Right atrium auricular region (tissue), 2 donors: ENCODE measurements around the gene HCST. TPM values are rescaled to one million over a fixed set of nuclear protein-coding genes. Genes with fewer than 3 reads are reported as not detected.

ENCODE experiments used
- DNase-seq: peaks from one replicate; pipeline ENCODE4 v3.0.0-alpha.2; 2019; ENCODE audit warnings: low spot score
- H3K27ac ChIP-seq, 2 donors: fragments of 200-600 bp; sonication (generic); 1 replicate in 1 of 2; 2 replicates in 1 of 2; pipeline ENCODE4 v1.5.1; 2016 to 2019
- H3K27me3 ChIP-seq, 2 donors: fragments of 200-600 bp; sonication (generic); one replicate each; pipeline versions ENCODE4 v1.5.1 to v1.6.0; 2017 to 2019
- H3K36me3 ChIP-seq: fragments of 200-600 bp; sonication (generic); one replicate; pipeline ENCODE4 v1.5.1; 2016
- H3K4me1 ChIP-seq, 2 donors: fragments of 200-600 bp; sonication (generic); one replicate each; pipeline versions ENCODE4 v1.5.1 to v1.6.0; 2017 to 2019
- H3K4me3 ChIP-seq, 2 donors: fragments of 200-600 bp; sonication (generic); 1 replicate in 1 of 2; 2 replicates in 1 of 2; pipeline ENCODE4 v1.5.1; 2017 to 2019; ENCODE audit warnings: mild to moderate bottlenecking in 1 of 2, moderate library complexity in 1 of 2
- H3K9me3 ChIP-seq, 2 donors: fragments of 200-600 bp; sonication (generic); one replicate each; pipeline ENCODE4 v1.5.1; 2019
- total RNA-seq, 2 donors: library from RNA; depleted of rRNA; stranded (reverse); fragments of >200 nt; gene quantifications; one replicate each; pipeline ENCODE4 v1.1.0, GENCODE V29; 2016
- TF ChIP-seq, protein P1 (sequence below), 2 donors: fragments of 200-600 bp; sonication (generic); IDR thresholded peaks; one replicate each; pipeline ENCODE4 v1.5.1; 2019; ENCODE audit warnings: antibody characterized with exemption in 2 of 2

The HCST gene
- total RNA-seq, 2 donors from 2014 or later: 3.3 TPM; not detected in 1

DNA sequence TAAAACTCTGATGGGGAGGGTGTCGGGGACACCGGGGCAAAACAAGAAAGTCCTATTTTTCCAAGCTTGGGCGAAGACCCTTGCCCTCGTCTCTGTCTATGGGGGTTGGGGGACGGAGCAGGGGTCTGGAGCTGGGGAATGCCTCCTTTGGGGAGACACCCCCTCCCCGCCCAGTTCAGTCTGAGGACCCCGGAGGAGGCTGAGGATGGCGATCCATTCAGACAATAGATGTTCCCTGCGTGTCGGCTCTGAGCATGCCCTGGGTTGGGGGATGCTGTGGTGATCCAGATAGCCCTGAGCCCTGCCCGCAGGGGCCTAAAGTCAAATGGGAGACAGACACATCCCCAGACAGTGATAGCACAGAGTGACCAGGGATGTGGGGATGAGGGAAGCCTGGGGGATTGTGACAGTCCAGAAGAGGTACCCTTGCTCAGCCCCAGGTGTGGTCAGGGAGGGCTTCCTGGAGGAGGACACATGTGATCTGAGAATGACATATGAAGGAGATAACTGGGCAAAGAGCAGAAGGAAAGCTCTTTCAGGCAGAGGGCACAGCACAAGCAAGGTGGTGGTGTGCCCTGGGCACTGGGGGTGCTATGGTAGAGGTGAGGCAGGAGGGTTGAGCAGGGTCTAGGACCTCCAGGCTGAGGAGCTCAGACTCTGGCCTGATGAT, 42.9 kb downstream of the HCST start:
- Histone ChIP-seq H3K9me3 (no peaks in the 10 kb centered on the region), H3K27ac (no peak overlapping the region), H3K27me3 (no peaks in the 10 kb centered on the region), H3K4me3 (no peak overlapping the region), H3K4me1 (no peaks in the 10 kb centered on the region), H3K36me3 (peaks cover 23% of the 10 kb centered on the region)
- no peak for DNase-seq
- TF ChIP-seq, protein P1, sequence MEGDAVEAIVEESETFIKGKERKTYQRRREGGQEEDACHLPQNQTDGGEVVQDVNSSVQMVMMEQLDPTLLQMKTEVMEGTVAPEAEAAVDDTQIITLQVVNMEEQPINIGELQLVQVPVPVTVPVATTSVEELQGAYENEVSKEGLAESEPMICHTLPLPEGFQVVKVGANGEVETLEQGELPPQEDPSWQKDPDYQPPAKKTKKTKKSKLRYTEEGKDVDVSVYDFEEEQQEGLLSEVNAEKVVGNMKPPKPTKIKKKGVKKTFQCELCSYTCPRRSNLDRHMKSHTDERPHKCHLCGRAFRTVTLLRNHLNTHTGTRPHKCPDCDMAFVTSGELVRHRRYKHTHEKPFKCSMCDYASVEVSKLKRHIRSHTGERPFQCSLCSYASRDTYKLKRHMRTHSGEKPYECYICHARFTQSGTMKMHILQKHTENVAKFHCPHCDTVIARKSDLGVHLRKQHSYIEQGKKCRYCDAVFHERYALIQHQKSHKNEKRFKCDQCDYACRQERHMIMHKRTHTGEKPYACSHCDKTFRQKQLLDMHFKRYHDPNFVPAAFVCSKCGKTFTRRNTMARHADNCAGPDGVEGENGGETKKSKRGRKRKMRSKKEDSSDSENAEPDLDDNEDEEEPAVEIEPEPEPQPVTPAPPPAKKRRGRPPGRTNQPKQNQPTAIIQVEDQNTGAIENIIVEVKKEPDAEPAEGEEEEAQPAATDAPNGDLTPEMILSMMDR (IDR thresholded peaks at IDR 0.05): no peak

DNA sequence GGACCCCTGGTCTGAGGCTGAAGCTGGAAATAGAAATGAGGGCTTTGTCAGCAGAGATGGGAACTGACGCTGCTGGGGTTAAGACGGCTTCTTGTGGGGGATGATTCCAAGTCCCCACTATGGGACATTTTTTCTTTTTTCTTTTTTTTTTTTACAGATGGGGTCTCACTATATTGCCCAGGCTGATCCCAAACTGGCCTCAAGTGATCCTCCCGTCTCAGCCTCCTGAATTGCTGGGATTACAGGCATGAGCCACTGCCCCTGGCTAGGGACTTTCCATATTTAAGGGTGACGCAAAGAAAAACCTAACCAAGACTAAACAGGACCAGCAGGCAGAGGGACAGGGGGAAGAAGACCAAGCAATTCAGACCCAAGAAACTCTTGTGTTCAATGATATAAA, 43.9 kb downstream of the HCST start:
- DNase-seq: no peak
- H3K9me3 ChIP-seq: no peaks in the 10 kb centered on the region
- H3K27me3 ChIP-seq: no peaks in the 10 kb centered on the region
- no peaks in the 10 kb centered on the region for H3K4me1 ChIP-seq
- no peak overlapping the region for H3K4me3 ChIP-seq
- TF ChIP-seq, protein P1 (IDR thresholded peaks at IDR 0.05): no peak
- no peak overlapping the region for H3K27ac ChIP-seq
- peaks cover 17% of the 10 kb centered on the region for H3K36me3 ChIP-seq

DNA sequence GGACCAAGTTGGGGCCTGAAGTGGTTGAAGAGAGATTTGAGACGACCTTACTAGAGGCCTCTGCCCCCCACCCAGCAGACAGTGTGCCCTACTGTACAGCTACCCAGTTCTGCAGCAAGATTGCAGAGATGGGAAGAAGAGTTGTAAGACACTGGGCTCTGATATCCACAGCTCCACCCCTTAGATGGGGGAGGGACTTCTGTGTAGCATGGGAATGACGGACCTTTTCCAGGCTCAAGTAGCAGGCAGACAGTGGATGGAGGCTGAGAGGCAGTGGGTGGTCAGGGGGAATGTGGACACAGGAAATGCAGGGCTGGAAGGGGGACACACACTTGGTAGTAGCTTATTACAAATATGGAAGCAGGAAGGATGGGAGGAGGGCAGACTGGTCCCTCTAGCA, 46.8 kb downstream of the HCST start:
- Histone ChIP-seq H3K27ac (no peak overlapping the region), H3K9me3 (no peaks in the 10 kb centered on the region), H3K4me1 (no peaks in the 10 kb centered on the region), H3K4me3 (no peak overlapping the region), H3K36me3 (peaks cover 10% of the 10 kb centered on the region), H3K27me3 (no peaks in the 10 kb centered on the region)
- DNase-seq: no peak
- TF ChIP-seq, protein P1 (IDR thresholded peaks at IDR 0.05): no peak

Other genes starting within 250 kb of the HCST start
- not detected for gene UPK1A, start 236.0 kb upstream of the HCST start, total RNA-seq
- gene ZBTB32, start 198.0 kb upstream of the HCST start, total RNA-seq: not detected
- gene KMT2B, start 184.5 kb upstream of the HCST start, total RNA-seq: 10 to 100 TPM; 11.9 to 12.9 TPM
- gene IGFLR1, start 160.1 kb upstream of the HCST start, total RNA-seq: 1 to 10 TPM; 1.8 to 6.4 TPM
- 10 to 100 TPM; 19.9 to 33.1 TPM for gene U2AF1L4, start 157.1 kb upstream of the HCST start, total RNA-seq
- gene PSENEN, start 156.9 kb upstream of the HCST start, total RNA-seq: 10 to 100 TPM; 26.1 to 35.0 TPM
- 10 to 100 TPM in 1 of 2 donors, 1 to 10 TPM in 1; 8.9 to 13.6 TPM for gene LIN37, start 154.0 kb upstream of the HCST start, total RNA-seq
- 100 to 1,000 TPM in 1 of 2 donors, 10 to 100 TPM in 1; 98.4 to 104 TPM for gene HSPB6, start 145.5 kb upstream of the HCST start, total RNA-seq
- 1 to 10 TPM; 7.2 TPM for gene PROSER3, start 144.4 kb upstream of the HCST start, total RNA-seq
- 1 to 10 TPM; 1.3 to 1.4 TPM for gene ARHGAP33, start 127.0 kb upstream of the HCST start, total RNA-seq
- not detected for gene PRODH2, start 89.7 kb upstream of the HCST start, total RNA-seq
- gene NPHS1, start 50.0 kb upstream of the HCST start, total RNA-seq: not detected
- gene KIRREL2, start 45.6 kb upstream of the HCST start, total RNA-seq: under 1 TPM in 1 of 2 donors, not detected in 1; 0.51 TPM
- gene APLP1, start 34.0 kb upstream of the HCST start, total RNA-seq: 10 to 100 TPM; 17.5 to 33.6 TPM
- gene NFKBID, start 2.0 kb upstream of the HCST start, total RNA-seq: 1 to 10 TPM; 1.3 to 2.1 TPM
- 10 to 100 TPM; 26.1 to 85.4 TPM for gene TYROBP, start 5.8 kb downstream of the HCST start, total RNA-seq
- gene LRFN3, start 33.8 kb downstream of the HCST start, total RNA-seq: 10 to 100 TPM; 10.5 to 13.1 TPM
- 10 to 100 TPM; 30.8 to 34.9 TPM for gene SDHAF1, start 92.7 kb downstream of the HCST start, total RNA-seq
- gene SYNE4, start 106.3 kb downstream of the HCST start, total RNA-seq: not detected
- 10 to 100 TPM; 16.2 to 16.5 TPM for gene ALKBH6, start 111.7 kb downstream of the HCST start, total RNA-seq
- 10 to 100 TPM in 1 of 2 donors, 1 to 10 TPM in 1; 5.1 to 10.7 TPM for gene CLIP3, start 130.3 kb downstream of the HCST start, total RNA-seq
- 10 to 100 TPM in 1 of 2 donors, 1 to 10 TPM in 1; 5.7 to 11.6 TPM for gene THAP8, start 151.8 kb downstream of the HCST start, total RNA-seq
- gene WDR62, start 152.4 kb downstream of the HCST start, total RNA-seq: 10 to 100 TPM in 1 of 2 donors, under 1 TPM in 1; 0.75 to 10.6 TPM
- not detected for gene OVOL3, start 208.6 kb downstream of the HCST start, total RNA-seq
- 100 to 1,000 TPM in 1 of 2 donors, 10 to 100 TPM in 1; 76.9 to 121 TPM for gene POLR2I, start 212.3 kb downstream of the HCST start, total RNA-seq
- gene TBCB, start 212.9 kb downstream of the HCST start, total RNA-seq: 100 to 1,000 TPM; 107 to 110 TPM
- 100 to 1,000 TPM; 222 to 238 TPM for gene CAPNS1, start 237.5 kb downstream of the HCST start, total RNA-seq
- 100 to 1,000 TPM; 136 to 347 TPM for gene COX7A1, start 249.9 kb downstream of the HCST start, total RNA-seq